NCI-H1105 treated with DMSO at 0.1 percent for 48 hours (cell line): ENCODE results near the gene CRYGC.

Experiments used
- DNase-seq: peaks from one replicate; lab custom pipeline; 2025; lab: John Stamatoyannopoulos, UW

CRYGC gene

GRCh38 chr2:208093128-208093527 is 36.5 kb downstream of the CRYGC start:
- DNase-seq, result no peak

GRCh38 chr2:208092093-208092832 is 37.4 kb downstream of the CRYGC start:
- no peak for DNase-seq

GRCh38 chr2:208090420-208090819 is 39.2 kb downstream of the CRYGC start:
- no peak for DNase-seq

DNA sequence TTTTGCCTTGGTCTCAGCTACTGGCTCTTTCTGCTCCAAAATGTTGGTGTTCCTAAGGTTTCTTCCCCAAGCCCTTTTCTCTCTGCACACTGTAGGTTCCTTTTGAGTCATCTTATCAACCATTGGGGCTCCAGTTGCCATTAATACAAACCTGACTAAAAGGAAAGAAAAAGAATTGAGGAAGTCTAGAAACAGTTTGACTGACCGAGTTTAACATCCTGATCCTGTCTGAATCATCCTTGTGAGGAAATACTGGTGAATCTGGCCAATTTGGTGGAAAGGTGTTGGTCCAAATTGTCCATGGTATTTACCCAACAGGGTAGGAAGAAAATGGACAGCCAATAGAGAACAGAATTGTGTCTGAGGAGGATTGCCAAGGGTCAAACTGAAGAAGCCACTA is 43.6 kb downstream of the CRYGC start:
- no peak for DNase-seq

GRCh38 chr2:208083807-208084206 is 45.8 kb downstream of the CRYGC start:
- DNase-seq, result no peak
